Measurements from ENCODE around the gene MYL5.
"Not testable (repeated sequence)": the region's sequence is repeated elsewhere in the genome, so short reads cannot be mapped to it uniquely, and the experiment has no call there.

The MYL5 gene, protein sequence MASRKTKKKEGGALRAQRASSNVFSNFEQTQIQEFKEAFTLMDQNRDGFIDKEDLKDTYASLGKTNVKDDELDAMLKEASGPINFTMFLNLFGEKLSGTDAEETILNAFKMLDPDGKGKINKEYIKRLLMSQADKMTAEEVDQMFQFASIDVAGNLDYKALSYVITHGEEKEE

DNA sequence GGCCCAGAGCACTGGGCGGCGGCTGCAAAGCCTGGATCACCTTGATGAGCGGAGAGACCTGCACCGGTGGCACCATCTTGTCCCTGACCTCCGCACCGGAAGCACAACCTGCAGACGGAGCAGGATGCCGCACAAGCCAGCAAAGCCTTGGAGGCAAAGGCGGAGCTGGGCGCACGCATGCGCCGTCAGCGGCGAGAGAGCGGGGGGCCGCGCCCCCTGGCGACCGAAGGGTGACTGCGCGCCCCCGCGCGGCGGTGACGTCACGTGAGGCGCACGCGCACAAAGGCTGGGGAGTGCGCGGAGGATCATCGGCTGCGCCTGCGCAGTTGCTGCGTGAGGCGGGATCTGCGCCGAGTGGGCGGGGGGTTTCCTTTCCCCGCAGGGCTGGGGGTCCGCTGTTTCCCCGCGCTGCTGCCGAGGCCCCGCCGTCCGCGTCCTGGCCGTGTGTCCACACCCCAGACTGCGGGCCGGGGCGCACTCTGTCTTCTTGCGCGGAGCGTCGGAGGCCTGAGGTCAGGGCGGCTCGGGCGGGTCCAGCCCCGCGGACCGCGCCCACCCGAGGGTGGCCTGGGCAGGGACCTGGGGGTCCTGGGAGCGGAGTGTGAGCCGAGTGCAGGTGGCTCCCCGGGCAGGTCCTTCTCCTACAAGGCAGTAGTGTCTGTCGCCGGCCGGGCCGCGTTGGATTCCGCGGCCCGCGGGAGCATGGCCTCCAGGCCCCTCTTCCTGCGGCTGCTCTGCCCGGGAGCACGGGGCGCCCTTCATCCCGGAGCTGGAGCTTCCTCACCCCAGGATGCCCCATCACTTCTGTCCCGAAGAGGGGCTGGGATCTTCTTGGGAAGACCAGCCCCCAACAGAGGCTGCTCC, at the start of gene MYL5, which contains the start of gene ATP5ME:
TSS of gene MYL5 (plus strand) at position 371 of the 864 bp plus-strand sequence. CDS start 3,485 bp downstream, outside the sequence.
TSS of gene ATP5ME (minus strand) at position 105 of the 864 bp plus-strand sequence. CDS start at position 76, 29 bp downstream.
- DNase-seq: peak; percentile 98

DNA sequence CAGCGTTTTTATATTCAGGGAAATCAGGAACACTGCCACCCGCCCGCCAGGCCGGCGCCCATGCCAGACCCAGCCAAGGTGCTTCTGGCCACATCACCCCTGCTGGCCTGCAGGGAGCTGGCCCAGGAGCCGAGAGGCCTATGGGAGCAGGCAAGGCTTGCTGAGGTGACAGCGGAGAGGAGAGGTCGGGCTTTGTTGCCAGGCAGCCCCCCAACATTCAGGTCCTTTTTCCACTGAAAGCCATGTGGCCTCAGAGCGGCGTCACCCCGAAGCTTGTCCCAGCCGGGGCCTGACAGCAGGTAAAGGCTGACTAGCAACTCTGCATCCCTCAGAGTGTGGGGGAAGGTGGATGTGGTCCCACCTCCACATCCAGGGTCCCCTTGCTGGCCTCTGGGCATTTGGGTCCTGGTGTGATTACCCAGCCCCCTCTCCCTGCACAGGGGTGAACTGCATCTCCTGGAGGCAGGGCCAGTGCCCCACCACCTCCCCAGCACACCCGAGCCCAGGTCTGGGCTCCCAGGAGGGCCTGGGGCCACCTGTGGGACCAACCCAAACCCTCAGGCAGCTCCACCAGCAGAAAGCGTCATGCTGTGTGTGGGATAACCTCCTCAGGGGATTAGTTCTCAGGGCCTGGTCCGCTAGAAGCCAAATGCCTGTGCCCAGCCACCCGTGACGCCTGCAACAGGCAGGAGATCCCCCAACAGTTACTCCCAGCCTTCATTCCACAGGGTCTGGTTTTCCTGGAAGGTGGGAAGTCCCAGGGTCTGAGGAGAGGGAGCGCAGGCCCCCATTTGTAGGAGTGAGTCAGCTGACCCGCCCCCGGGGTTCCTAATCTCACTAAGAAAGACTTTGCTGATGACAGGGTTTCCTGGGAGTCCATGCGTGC, 49.4 kb upstream of the MYL5 start, which contains the start of gene PDE6B:
TSS of gene PDE6B (plus strand) at position 869 of the 886 bp plus-strand sequence. CDS start 54 bp downstream, outside the sequence.
- DNase-seq: no peak

GRCh38 chr4:625631-626161, 48.6 kb upstream of the MYL5 start:
- DNase-seq: no peak

GRCh38 chr4:626201-627091, 47.9 kb upstream of the MYL5 start:
- DNase-seq: no peak

- DNase-seq: no peak
Observed at GRCh38 chr4:627347-628125, 46.8 kb upstream of the MYL5 start.

- no peak for DNase-seq
Observed at GRCh38 chr4:628311-628741, 46.0 kb upstream of the MYL5 start.

- DNase-seq: no peak
Observed at GRCh38 chr4:628821-629635, 45.3 kb upstream of the MYL5 start.

DNA sequence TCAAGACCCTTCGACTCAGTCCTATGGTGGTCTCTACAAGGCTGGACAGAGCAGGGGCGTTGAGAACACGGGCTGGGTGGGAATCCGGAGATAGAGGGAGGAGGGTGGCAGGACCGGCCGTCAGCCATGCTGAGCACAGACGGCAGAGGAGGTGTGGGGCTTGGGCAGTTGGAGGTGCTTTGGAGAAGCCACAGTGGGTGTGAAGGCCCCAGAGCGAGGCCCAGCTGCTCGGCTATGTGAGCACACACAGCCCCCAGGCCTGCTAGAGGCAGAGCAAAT, 44.8 kb upstream of the MYL5 start:
- DNase-seq: no peak

DNA sequence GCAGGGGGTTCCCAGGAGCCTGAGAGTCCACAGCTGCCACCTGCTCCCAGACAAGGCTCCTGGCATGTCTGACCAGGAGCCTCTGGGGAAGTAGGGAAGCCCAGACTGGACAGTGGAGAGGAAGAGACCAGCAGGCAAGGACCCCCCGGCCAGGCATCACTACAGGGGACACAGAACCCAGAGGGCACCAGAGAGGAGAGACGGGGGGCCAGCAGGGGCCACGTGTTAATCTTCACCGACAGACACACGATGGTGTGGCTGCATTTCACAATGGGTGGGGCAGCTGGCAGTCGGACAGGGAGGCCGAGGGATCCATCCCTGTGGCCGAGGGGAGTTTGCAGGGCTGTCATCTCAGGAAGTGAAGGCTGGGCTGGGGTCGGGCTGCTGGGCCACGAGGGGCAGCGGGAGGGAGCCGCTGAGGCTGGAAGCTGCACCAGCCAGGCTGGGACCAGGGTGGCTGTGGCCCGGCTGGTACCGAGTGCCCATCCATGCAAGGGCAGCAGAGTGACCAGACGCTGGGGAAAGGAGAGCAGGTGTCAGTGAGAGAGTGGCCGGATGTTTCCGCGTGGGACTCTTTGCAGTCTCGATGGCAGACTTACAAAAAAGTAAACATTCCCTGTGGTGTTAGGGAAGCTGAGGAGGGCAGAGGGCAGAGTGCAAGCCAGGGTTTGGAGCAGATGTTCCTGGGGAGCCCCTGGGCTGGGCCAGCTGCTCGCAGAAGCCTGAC, 44.3 kb upstream of the MYL5 start:
- no peak for DNase-seq

GRCh38 chr4:630656-631055, 43.7 kb upstream of the MYL5 start:
- no peak for DNase-seq

DNA sequence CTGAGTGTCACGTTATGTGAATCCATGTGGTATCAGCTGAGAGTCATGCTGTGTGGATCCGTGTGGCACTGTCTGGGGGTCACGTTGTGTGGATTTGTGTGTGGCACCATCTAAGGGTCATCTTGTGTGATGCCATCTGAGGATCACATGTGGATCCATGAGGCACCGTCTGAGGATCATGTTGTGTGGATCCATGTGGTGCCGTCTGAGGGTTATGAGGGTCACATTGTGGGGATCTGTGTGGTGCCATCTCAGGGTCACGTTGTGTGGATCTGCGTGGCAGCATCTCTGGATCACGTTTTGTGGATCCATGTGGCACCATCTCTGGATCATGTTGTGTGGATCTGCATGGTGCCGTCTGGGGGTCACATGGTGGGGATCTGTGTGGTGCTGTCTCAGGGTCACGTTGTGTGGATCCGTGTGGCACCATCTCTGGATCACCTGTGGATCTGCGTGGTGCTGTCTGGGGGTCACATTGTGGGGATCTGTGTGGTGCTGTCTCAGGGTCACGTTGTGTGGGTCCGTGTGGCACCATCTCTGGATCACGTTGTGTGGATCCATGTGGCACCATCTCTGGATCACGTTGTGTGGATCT, 42.0 kb upstream of the MYL5 start:
- DNase-seq: no peak

DNA sequence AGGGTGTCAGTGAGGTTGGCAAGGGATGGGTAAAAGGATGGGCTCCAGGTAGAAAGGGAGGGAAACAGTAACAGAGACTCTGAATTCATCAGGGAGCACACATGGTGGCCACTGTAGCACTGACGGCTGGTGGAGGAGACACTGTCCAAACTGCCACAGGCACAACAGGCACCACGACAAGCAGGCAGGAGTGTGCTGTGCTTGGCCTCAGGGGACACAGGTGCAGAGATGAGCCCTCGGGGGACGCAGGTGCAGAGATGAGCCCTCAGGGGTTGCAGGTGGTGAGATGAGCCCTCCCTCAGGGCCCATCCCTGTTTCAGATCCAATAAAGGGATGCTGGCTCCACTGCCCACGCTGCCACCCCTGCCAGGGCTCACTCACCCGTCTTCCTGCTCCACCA, 41.4 kb upstream of the MYL5 start:
- no peak for DNase-seq

GRCh38 chr4:633406-633805, 40.9 kb upstream of the MYL5 start:
- DNase-seq: no peak

DNA sequence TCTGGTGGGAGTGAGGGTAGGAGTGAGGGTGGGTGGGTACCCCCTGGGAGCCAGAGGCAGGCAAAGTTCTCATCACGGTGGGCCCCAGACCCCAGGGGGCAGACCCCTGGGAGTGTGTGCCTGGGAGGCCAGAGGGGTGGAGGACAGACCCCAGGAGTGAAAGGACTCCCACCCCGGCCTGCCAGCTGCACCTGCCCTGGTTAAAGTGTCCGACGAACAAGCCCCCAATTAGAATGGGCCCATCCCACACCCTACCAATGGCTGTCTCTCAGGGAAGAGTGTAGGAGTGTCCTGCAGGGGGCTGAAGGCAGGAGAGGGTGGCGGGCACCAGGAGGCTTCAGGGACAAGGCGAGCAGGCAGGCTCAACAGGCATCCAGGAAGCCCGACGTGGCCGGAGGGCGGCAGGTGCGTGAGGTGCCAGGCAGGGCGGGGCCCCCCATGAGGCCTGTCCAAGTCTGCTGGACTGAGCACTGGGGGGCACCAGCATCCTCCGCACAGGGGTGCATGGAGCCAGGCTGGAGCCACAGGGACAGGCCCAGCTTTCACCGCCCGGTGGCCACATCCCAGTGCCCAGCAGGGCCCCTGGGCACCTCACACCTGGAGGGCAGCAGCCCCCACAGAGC, 40.3 kb upstream of the MYL5 start:
- DNase-seq: no peak

GRCh38 chr4:634599-634985, 39.8 kb upstream of the MYL5 start:
- no peak for DNase-seq

DNA sequence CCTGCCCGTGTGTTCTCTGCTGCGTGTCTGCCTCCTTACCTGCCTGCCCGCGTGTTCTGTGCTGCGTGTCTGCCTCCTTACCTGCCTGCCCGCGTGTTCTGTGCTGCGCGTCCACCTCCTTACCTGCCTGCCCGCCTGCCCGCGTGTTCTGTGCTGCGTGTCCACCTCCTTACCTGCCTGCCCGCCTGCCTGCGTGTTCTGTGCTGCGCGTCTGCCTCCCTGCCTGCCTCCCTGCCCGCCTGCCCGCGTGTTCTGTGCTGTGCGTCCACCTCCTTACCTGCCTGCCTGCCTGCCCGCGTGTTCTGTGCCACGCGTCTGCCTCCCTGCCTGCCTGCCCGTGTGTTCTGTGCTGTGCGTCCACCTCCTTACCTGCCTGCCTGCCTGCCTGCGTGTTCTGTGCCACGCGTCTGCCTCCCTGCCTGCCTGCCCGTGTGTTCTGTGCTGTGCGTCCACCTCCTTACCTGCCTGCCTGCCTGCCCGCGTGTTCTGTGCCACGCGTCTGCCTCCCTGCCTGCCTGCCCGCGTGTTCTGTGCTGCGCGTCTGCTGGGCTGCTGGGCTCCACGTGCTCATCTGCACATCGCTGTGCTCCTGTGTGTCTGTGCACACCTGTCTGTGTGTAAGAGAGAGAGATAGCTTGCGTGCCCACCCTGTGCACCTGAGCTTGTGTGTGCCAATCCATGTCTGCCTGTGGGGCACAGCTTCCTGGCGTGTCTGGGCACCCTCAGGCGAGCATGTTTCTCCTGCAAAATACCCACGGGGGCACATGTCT, 39.1 kb upstream of the MYL5 start:
- DNase-seq: not testable (repeated sequence)

- no peak for DNase-seq
Observed at GRCh38 chr4:635851-636627, 38.3 kb upstream of the MYL5 start.
